ENCODE results near the gene XPO6.

XPO6 gene

DNA sequence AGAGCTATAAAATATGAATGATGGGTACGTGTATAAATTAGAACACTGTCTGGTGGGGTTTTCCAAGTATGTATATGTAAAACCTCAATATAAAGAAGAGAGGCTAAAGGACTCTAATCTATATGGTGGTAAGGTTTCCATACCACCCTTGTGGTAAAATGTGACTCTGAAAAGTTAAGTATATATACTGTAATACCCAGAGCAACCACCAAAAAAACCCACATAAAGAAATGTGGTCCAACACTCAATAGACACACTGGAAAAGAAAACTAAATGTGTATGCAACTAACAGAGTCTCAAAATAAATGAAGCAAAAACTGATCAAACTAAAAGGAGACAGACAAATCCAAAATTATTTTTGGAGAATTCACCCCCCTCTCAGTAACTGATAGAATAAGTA, 72.2 kb downstream of the XPO6 start (continued):
- TF ChIP-seq ZNF623 (tag by site-specific recombination; IDR thresholded peaks at IDR 0.05) = no peak
- TF ChIP-seq, protein P1, sequence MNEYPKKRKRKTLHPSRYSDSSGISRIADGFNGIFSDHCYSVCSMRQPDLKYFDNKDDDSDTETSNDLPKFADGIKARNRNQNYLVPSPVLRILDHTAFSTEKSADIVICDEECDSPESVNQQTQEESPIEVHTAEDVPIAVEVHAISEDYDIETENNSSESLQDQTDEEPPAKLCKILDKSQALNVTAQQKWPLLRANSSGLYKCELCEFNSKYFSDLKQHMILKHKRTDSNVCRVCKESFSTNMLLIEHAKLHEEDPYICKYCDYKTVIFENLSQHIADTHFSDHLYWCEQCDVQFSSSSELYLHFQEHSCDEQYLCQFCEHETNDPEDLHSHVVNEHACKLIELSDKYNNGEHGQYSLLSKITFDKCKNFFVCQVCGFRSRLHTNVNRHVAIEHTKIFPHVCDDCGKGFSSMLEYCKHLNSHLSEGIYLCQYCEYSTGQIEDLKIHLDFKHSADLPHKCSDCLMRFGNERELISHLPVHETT (tag by site-specific recombination; IDR thresholded peaks at IDR 0.05) = no peak

DNA sequence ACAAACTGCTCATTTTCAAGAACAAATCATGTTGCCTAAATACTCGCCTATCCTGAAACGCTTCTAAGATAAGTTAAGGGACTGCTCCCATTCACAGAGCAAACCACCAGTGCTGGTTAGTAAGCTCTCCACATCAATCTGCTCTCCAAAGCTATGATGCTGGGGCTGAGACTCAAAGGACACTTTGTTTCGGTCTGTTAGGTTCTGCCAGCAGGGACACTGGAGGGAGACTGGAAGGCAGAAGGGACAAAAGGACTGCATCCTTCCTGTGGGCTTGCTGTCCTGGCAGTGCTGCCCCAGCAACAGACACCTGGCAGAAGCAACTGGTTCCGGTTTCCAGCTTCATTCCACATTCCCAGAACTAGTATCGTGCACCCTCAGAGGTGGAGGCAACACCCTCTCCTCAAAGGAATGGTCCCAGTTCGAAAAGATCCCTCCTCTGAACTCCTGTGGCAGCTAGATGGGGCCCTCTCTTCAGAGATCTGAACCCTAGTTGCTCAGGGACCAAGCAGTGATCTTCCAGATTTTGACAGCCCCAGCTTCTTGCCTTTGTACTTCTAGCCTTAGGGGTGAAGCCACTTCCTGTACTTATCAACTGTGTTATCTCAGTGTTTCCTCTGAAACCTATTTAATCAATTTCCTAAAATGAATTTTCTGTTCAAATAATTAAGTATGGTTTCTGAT, 74.9 kb downstream of the XPO6 start:
- ChIA-PET POLR2A (no interaction called here), CTCF (no interaction called here)
- peaks cover 7 to 79% of the 10 kb centered on the region in 2 experiments; a peak in 2 of 3 replicates for H3K36me3 ChIP-seq (ENCODE audit: control insufficient read depth in 2 of 2, insufficient read depth in 1 of 2, low read length in 2 of 2)
- TF ChIP-seq SCRT2 (tag by site-specific recombination; IDR thresholded peaks at IDR 0.05) (0 out of 2 replicates have a peak, but pooled peaks have one; percentile 15), ZNF555 (tag by site-specific recombination; conservative IDR thresholded peaks at IDR 0.05) (no peak)
- no peaks in the 10 kb centered on the region for H3K4me1 ChIP-seq (ENCODE audit: control insufficient read depth, insufficient read depth, low read length)
- H3K4me3 ChIP-seq (ENCODE audit: low read depth, low read length) = no peak overlapping the region
- no peaks in the 10 kb centered on the region for H3K9me3 ChIP-seq (ENCODE audit: control insufficient read depth, insufficient read depth, low read depth, low read length)
- H3K27ac ChIP-seq (ENCODE audit: extremely low read depth, low read depth, low read length) = no peak overlapping the region

DNA sequence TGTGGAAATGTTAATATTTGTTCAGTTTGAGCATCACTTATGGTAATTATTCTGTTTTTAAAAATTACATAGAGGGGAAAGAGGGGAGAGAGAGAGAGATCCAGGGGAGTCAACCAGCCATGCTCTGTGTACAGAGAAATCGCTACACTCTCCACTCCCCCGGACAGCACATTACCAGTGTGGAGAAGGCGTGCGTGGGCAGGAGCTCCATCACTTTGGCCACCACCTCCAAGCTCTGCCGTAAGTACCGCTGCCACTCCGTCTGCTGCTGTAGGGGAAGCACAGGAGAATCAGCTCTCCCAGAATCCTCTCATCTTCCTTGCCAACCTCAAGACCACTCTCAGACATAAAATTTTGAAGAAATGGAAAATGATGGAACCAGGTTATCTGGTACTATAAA, 78.1 kb downstream of the XPO6 start:
- no peaks in the 10 kb centered on the region for H3K9me3 ChIP-seq (ENCODE audit: control insufficient read depth, insufficient read depth, low read depth, low read length)
- H3K4me3 ChIP-seq (ENCODE audit: low read depth, low read length) = no peak overlapping the region
- ChIA-PET CTCF (interaction anchor here (1.5 kb wide), 2 partner anchors 84 to 144 kb away, joined by 4 to 6 read pairs; no protein-coding TSS in a partner anchor), POLR2A (no interaction called here)
- no peaks in the 10 kb centered on the region for H3K4me1 ChIP-seq (ENCODE audit: control insufficient read depth, insufficient read depth, low read length)
- H3K36me3 ChIP-seq (ENCODE audit: control insufficient read depth in 2 of 2, insufficient read depth in 1 of 2, low read length in 2 of 2) = peaks cover 10 to 94% of the 10 kb centered on the region in 2 experiments
- TF ChIP-seq, protein P2, sequence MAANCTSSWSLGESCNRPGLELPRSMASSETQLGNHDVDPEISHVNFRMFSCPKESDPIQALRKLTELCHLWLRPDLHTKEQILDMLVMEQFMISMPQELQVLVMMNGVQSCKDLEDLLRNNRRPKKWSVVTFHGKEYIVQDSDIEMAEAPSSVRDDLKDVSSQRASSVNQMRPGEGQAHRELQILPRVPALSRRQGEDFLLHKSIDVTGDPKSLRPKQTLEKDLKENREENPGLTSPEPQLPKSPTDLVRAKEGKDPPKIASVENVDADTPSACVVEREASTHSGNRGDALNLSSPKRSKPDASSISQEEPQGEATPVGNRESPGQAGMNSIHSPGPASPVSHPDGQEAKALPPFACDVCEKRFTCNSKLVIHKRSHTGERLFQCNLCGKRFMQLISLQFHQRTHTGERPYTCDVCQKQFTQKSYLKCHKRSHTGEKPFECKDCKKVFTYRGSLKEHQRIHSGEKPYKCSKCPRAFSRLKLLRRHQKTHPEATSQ (tag by site-specific recombination; IDR thresholded peaks at IDR 0.05) = no peak
- TF ChIP-seq EGR2 (tag by site-specific recombination; IDR thresholded peaks at IDR 0.05; ENCODE audit: low read depth) = peak; percentile 80
- TF ChIP-seq, protein P3, sequence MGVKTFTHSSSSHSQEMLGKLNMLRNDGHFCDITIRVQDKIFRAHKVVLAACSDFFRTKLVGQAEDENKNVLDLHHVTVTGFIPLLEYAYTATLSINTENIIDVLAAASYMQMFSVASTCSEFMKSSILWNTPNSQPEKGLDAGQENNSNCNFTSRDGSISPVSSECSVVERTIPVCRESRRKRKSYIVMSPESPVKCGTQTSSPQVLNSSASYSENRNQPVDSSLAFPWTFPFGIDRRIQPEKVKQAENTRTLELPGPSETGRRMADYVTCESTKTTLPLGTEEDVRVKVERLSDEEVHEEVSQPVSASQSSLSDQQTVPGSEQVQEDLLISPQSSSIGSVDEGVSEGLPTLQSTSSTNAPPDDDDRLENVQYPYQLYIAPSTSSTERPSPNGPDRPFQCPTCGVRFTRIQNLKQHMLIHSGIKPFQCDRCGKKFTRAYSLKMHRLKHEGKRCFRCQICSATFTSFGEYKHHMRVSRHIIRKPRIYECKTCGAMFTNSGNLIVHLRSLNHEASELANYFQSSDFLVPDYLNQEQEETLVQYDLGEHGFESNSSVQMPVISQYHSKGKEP (tag by site-specific recombination; IDR thresholded peaks at IDR 0.05) = no peak
- peak; percentile 67 for TF ChIP-seq ZFHX2 (tag by site-specific recombination; conservative IDR thresholded peaks at IDR 0.05)
- no peak for TF ChIP-seq HOXA7 (CRISPR knock-in tag; IDR thresholded peaks at IDR 0.05; ENCODE audit: borderline replicate concordance)
- no peak overlapping the region for H3K27ac ChIP-seq (ENCODE audit: extremely low read depth, low read depth, low read length)

DNA sequence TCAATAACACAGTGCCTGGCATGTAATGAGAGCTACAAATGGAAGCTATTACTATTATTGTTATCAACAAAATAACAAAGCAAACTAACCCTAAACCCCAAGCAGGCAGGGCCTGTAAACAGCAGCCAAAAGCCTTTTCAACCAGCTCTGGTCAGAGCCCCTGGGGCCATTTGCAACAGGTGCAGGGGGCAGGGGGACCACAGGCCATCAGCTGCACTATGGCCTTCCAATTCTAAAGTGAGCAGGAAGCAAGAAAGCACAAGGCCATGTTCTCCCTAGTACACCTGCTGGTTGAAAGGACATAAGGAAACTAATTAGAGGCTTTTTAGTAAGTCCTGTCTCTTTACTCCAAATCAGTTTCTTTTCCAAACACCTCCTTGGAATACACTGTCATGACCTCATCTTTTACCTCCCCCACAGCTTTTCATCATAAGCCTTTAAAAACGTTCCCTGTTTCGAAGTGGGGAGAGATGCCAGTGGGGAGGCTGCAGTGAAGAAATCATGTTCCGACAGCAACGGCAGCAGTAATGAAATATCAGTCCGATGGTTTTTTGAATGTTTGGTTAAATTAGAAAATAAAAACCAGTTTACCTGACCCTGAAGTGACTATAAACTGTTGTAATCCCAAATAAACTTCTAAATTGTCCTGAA, 79.9 kb downstream of the XPO6 start:
- Histone ChIP-seq H3K4me1 (ENCODE audit: control insufficient read depth, insufficient read depth, low read length) (no peaks in the 10 kb centered on the region), H3K27ac (ENCODE audit: extremely low read depth, low read depth, low read length) (no peak overlapping the region), H3K4me3 (ENCODE audit: low read depth, low read length) (no peak overlapping the region), H3K9me3 (ENCODE audit: control insufficient read depth, insufficient read depth, low read depth, low read length) (no peaks in the 10 kb centered on the region), H3K36me3 (ENCODE audit: control insufficient read depth in 2 of 2, insufficient read depth in 1 of 2, low read length in 2 of 2) (peaks cover 10 to 99% of the 10 kb centered on the region in 2 experiments)
- CTCF ChIA-PET = interaction anchor here (0.7 kb wide), 2 partner anchors 31 to 61 kb away, joined by 3 read pairs; no protein-coding TSS in a partner anchor
- POLR2A ChIA-PET = interaction anchor here (0.6 kb wide), 1 partner anchor 54 kb away, joined by 4 read pairs; no protein-coding TSS in a partner anchor
- TF ChIP-seq ZNF10 (tag by site-specific recombination; IDR thresholded peaks at IDR 0.05) (no peak), ZNF768 (tag by site-specific recombination; IDR thresholded peaks at IDR 0.05) (no peak), ZBTB8A (tag by site-specific recombination; IDR thresholded peaks at IDR 0.05) (no peak), ZNF132 (tag by site-specific recombination; IDR thresholded peaks at IDR 0.05; ENCODE audit: borderline replicate concordance) (no peak), ZNF830 (tag by site-specific recombination; IDR thresholded peaks at IDR 0.05; ENCODE audit: low read depth) (no peak), GLIS1 (tag by site-specific recombination; IDR thresholded peaks at IDR 0.05) (peak; percentile 20; the same call in 1 of the 2 replicates), ZNF341 (tag by site-specific recombination; IDR thresholded peaks at IDR 0.05; ENCODE audit: low read depth) (no peak), ZNF112 (tag by site-specific recombination; IDR thresholded peaks at IDR 0.05) (no peak), SCRT2 (tag by site-specific recombination; IDR thresholded peaks at IDR 0.05) (peak; percentile 77), ZNF155 (tag by site-specific recombination; IDR thresholded peaks at IDR 0.05) (no peak), KLF10 (tag by site-specific recombination; IDR thresholded peaks at IDR 0.05) (no peak)
- TF ChIP-seq, protein P2 (tag by site-specific recombination; IDR thresholded peaks at IDR 0.05) = no peak

Data from HEK293 (cell line).